ENCODE data around the gene BRSK2. TPM values are rescaled to one million over a fixed set of nuclear protein-coding genes. Genes with fewer than 3 reads are reported as not detected.

Gene BRSK2
- total RNA-seq, 2 donors from 2014 or later, result 67.5 to 113 TPM

DNA sequence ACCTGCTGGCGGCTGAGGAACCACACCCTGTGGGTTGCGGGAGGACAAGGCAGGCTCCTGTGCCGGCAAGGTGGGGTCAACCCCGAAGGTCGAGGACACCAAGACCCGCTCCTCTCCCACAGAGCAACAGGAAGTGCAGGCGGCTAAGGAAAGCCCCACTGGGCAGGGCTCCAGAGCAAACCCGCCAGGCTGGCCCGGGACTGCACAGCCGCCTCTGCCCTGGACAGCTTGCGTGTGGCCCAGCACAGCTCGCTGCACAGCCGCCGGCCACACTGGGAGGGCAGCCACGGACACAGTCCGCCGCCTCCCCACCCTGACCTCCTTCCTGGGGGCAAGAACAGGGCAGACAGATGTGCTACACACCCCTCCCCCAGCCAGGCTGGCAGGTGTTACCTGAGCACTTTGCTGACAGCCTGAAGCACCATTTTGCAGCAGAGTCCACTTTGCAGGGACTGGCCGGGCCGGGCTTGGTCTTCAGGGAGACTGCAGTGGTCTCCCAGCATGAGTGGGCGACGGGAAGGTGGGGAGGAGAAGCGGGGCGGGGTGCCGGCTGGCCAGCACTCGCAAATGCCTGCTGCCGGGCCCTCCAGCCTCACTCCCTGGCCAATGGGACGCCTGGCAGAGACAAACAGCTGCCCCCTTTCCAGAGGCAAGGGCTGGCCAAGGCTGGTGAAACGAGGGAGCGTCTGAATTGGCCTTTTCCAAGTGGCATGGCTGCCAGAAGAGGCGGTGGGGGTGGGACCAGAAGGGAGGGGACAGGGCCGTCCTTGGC is 96.5 kb downstream of the BRSK2 start, which contains the start of gene MOB2:
TSS of gene MOB2 (minus strand) at position 726 of the 772 bp plus-strand sequence. CDS start at position 503, 223 bp downstream.
- ATAC-seq, result peak; percentile 72
- Histone ChIP-seq H3K36me3 (replicated peaks in 1 of 2; ENCODE audit: insufficient read depth in 1 of 2, low read depth in 2 of 2) (no peaks in the 10 kb centered on the region), H3K27me3 (no peaks in the 10 kb centered on the region), H3K4me3 (no peak within 1 kb of the TSS), H3K9me3 (no peaks in the 10 kb centered on the region), H3K27ac (peak within 1 kb of the TSS in 3 of 4 donors; percentile 46 to 72 (median 67)), H3K4me1 (peaks cover 39% of the 10 kb centered on the region)
- intact Hi-C loops (cut with DNase I), result no loop called here
- DNase-seq, result peak; percentile 50 to 66 (median 62)
- 54 to 75% methylated on average over 7 to 30 of the region's 31 CpGs for WGBS, 2 donors
- TF ChIP-seq, protein P1, sequence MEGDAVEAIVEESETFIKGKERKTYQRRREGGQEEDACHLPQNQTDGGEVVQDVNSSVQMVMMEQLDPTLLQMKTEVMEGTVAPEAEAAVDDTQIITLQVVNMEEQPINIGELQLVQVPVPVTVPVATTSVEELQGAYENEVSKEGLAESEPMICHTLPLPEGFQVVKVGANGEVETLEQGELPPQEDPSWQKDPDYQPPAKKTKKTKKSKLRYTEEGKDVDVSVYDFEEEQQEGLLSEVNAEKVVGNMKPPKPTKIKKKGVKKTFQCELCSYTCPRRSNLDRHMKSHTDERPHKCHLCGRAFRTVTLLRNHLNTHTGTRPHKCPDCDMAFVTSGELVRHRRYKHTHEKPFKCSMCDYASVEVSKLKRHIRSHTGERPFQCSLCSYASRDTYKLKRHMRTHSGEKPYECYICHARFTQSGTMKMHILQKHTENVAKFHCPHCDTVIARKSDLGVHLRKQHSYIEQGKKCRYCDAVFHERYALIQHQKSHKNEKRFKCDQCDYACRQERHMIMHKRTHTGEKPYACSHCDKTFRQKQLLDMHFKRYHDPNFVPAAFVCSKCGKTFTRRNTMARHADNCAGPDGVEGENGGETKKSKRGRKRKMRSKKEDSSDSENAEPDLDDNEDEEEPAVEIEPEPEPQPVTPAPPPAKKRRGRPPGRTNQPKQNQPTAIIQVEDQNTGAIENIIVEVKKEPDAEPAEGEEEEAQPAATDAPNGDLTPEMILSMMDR (IDR thresholded peaks at IDR 0.05), result no peak
- no peak for TF ChIP-seq POLR2A (IDR thresholded peaks at IDR 0.05)

DNA sequence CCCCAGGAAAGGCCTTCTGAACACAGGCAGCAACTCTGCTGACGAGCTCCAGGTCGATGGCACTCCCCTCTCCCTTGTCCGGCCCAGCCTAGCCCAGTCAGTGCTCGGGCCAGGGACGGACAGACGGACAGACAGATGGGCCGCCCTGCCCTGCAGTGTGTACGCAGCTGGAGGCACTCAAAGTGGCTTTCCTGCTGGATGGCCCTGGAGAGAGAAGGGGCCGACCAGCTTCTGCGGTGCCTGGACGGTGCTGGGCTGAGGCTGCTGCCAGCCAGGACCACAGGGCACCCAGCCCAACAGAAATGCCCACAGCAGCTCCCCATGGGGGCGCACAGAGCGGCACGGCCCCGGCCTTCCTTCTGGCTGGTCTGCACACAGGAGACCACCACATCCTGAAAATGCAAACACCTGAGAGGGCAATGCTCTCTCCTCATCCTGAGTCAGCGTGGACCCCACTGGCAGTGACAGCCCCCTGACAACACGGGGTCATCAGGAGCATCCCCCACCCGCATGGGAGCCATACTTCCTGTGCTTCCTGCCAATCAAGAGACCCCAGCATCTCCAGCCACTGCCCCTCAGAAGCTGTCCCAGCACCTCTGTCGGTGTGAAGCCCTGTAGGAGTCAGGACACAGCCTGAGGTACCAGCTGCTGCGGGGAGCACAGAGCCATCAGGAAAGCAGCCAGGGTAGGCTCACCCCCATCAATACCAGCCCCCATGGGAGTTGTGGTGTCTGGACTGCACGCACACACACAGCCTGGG is 97.5 kb downstream of the BRSK2 start:
- intact Hi-C loops (cut with DNase I), result no loop called here
- 67 to 91% methylated on average over 6 to 16 of the region's 21 CpGs for WGBS, 2 donors
- Histone ChIP-seq H3K4me1 (peaks cover 39% of the 10 kb centered on the region), H3K27ac (no peak overlapping the region), H3K36me3 (replicated peaks in 1 of 2; ENCODE audit: insufficient read depth in 1 of 2, low read depth in 2 of 2) (no peaks in the 10 kb centered on the region), H3K4me3 (no peak overlapping the region), H3K27me3 (no peaks in the 10 kb centered on the region), H3K9me3 (no peaks in the 10 kb centered on the region)
- DNase-seq, result peak in 1 of 4 donors; percentile 10
- no peak for ATAC-seq
- TF ChIP-seq, protein P1 (IDR thresholded peaks at IDR 0.05), result no peak
- TF ChIP-seq POLR2A (IDR thresholded peaks at IDR 0.05), result no peak

DNA sequence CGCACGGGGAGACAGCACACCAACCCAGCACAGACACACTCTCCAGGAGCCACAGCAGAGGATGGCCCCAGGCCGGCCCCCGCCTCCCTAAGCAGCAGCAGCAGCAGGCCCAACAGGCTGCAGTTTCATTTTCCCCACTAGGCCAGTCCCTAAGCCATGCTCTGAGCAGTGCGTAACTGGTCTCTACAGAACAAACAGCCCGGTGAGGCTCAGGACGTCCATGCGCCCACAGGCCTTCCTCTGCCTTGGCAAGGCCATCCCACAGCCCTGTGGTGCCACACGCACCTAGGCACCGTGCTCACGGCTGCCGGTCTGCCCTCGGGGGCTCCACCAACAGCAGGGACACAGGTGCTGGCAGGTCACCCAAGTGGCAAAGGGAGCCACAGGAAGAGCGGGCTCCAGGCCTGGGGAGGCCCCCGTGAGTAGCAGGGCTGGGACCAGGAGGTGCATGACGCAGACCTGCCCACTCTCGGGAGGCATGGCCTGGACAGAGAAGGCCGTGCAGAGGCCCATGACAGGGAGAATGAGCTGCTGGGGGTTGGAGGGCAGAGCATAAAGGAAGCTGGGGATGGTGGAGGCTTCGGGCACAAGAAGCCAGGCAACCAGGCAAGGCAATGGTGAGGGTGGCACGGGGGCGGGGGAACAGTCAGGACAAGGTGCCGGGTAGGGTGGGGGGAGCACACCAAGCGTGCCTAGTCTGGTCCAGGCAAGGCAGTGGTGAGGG is 98.3 kb downstream of the BRSK2 start:
- peak in 1 of 4 donors; percentile 11 for DNase-seq

DNA sequence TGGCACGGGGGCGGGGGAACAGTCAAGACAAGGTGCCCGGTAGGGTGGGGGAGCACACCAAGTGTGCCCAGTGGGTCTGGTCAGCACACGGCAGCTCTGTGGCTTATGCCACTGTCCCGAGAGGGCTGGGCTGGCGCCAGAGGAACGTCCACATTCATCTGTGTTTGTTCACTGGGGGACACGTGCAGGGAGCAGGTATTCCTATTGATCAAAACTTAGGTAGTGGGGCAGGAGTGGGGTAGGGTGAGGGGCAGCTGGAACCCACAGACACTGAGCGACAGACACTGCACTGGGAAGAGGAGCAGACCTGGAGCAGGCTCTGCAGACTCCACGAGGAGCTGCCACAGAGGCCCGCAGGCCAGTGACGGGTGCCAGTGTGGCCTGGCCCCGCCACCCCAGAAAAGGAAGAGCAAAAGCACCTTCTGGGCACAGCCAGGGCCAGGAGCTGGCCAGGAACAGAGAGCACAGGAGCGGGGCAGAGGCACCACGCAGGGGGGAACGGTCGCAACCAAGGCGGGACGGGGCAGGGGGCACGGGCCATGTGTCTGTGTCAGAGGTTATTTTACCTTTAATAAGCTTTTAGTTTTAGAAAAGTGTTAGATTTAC is 98.9 kb downstream of the BRSK2 start:
- H3K27me3 ChIP-seq, result no peaks in the 10 kb centered on the region
- H3K27ac ChIP-seq, result no peak overlapping the region
- ATAC-seq, result no peak
- peaks cover 39% of the 10 kb centered on the region for H3K4me1 ChIP-seq
- no peaks in the 10 kb centered on the region for H3K9me3 ChIP-seq
- no peaks in the 10 kb centered on the region for H3K36me3 ChIP-seq (replicated peaks in 1 of 2; ENCODE audit: insufficient read depth in 1 of 2, low read depth in 2 of 2)
- TF ChIP-seq POLR2A (IDR thresholded peaks at IDR 0.05), result no peak
- TF ChIP-seq, protein P1 (IDR thresholded peaks at IDR 0.05), result no peak
- WGBS, 2 donors, result 74 to 79% methylated on average over 20 of the region's 20 CpGs
- no peak overlapping the region for H3K4me3 ChIP-seq
- DNase-seq, result peak in 1 of 4 donors; percentile 14
- intact Hi-C loops (cut with DNase I), result no loop called here

More for the DNA sequence above, 98.3 kb downstream of the BRSK2 start:
- WGBS, 2 donors, result 88 to 91% methylated on average over 8 to 23 of the region's 23 CpGs
- Histone ChIP-seq H3K36me3 (replicated peaks in 1 of 2; ENCODE audit: insufficient read depth in 1 of 2, low read depth in 2 of 2) (no peaks in the 10 kb centered on the region), H3K4me1 (peaks cover 39% of the 10 kb centered on the region), H3K27me3 (no peaks in the 10 kb centered on the region), H3K9me3 (no peaks in the 10 kb centered on the region), H3K4me3 (no peak overlapping the region), H3K27ac (no peak overlapping the region)
- ATAC-seq, result no peak
- intact Hi-C loops (cut with DNase I), result no loop called here
- TF ChIP-seq POLR2A (IDR thresholded peaks at IDR 0.05), result no peak
- TF ChIP-seq, protein P1 (IDR thresholded peaks at IDR 0.05), result no peak
